Measurements from ENCODE around the gene KL. TPM values are rescaled to one million over a fixed set of nuclear protein-coding genes. Genes with fewer than 3 reads are reported as not detected.

Gene KL
- total and polyA plus RNA-seq, 2 donors (not counting 1 experiment from before 2014, with no cell fraction given), result 0.07 TPM; not detected in 1

- TF ChIP-seq, protein P1, sequence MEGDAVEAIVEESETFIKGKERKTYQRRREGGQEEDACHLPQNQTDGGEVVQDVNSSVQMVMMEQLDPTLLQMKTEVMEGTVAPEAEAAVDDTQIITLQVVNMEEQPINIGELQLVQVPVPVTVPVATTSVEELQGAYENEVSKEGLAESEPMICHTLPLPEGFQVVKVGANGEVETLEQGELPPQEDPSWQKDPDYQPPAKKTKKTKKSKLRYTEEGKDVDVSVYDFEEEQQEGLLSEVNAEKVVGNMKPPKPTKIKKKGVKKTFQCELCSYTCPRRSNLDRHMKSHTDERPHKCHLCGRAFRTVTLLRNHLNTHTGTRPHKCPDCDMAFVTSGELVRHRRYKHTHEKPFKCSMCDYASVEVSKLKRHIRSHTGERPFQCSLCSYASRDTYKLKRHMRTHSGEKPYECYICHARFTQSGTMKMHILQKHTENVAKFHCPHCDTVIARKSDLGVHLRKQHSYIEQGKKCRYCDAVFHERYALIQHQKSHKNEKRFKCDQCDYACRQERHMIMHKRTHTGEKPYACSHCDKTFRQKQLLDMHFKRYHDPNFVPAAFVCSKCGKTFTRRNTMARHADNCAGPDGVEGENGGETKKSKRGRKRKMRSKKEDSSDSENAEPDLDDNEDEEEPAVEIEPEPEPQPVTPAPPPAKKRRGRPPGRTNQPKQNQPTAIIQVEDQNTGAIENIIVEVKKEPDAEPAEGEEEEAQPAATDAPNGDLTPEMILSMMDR (IDR thresholded peaks at IDR 0.05), result no peak
- TF ChIP-seq EZH2 (IDR thresholded peaks at IDR 0.05; ENCODE audit: borderline replicate concordance, insufficient read depth, low read depth, low read length, poor library complexity, severe bottlenecking), result no peak
- ATAC-seq (ENCODE audit: low read depth) (no peak), DNase-seq (no peak)
- no peak overlapping the region for H3K9ac ChIP-seq (ENCODE audit: low read length)
- H4K20me1 ChIP-seq (ENCODE audit: control insufficient read depth, insufficient read depth, low read length, poor library complexity, severe bottlenecking), result no peaks in the 10 kb centered on the region
- H3K4me3 ChIP-seq (ENCODE audit: control extremely low read depth in 1 of 5, extremely low read depth in 1 of 5, insufficient read depth in 1 of 5, low read depth in 2 of 5, low read length in 4 of 5), result no peak overlapping the region
- 11% methylated on average over 2 of the region's 3 CpGs for WGBS (ENCODE audit: insufficient coverage)
- H3K9me3 Mint-ChIP-seq (ENCODE audit: insufficient read depth), result peaks cover 11% of the 10 kb centered on the region
- H3K4me3 Mint-ChIP-seq, result no peak overlapping the region
- intact Hi-C loops (cut with micrococcal nuclease), result no loop called here
- no peak overlapping the region for H3K27ac ChIP-seq (ENCODE audit: low read length in 2 of 2)
- H3K4me1 ChIP-seq (ENCODE audit: control insufficient read depth in 2 of 2, insufficient read depth in 2 of 2, low read length in 2 of 2), result no peaks in the 10 kb centered on the region
- no peak overlapping the region for H3K4me2 ChIP-seq (replicated peaks; ENCODE audit: low read depth, low read length, poor library complexity, severe bottlenecking)
- no peak overlapping the region for H2AFZ ChIP-seq (ENCODE audit: insufficient read depth, low read depth, low read length, poor library complexity, severe bottlenecking)
- H3K79me2 ChIP-seq (ENCODE audit: control insufficient read depth, insufficient read depth, low read length), result no peaks in the 10 kb centered on the region
- ChIA-PET POLR2A (no interaction called here), CTCF (no interaction called here)
- no peaks in the 10 kb centered on the region for H3K36me3 ChIP-seq (replicated peaks in 1 of 2; ENCODE audit: control extremely low read depth in 1 of 2, control insufficient read depth in 1 of 2, extremely low read depth in 1 of 2, insufficient read depth in 2 of 2, low read length in 1 of 2)
- peaks cover 0 to 7% (median 0%) of the 10 kb centered on the region in 4 experiments for H3K27me3 ChIP-seq (replicated peaks in 1 of 4; ENCODE audit: control extremely low read depth in 1 of 4, control insufficient read depth in 3 of 4, insufficient read depth in 4 of 4, low read length in 3 of 4)
- H3K27me3 Mint-ChIP-seq, result peaks cover 22% of the 10 kb centered on the region
- no peaks in the 10 kb centered on the region for H3K4me1 Mint-ChIP-seq
- peaks cover 0 to 11% (median 4%) of the 10 kb centered on the region in 3 donors for H3K9me3 ChIP-seq (ENCODE audit: control extremely low read depth in 1 of 3, control insufficient read depth in 2 of 3, insufficient read depth in 1 of 3, low read length in 2 of 3)
- H3K27ac Mint-ChIP-seq, result no peak overlapping the region
Observed at GRCh38 chr13:33004511-33004910, 11.7 kb upstream of the KL start.

- ChIA-PET CTCF (no interaction called here), POLR2A (no interaction called here)
- 94% methylated on average over 2 of the region's 2 CpGs for WGBS (ENCODE audit: insufficient coverage)
- Mint-ChIP-seq H3K27ac (no peak overlapping the region), H3K4me3 (no peak overlapping the region), H3K9me3 (ENCODE audit: insufficient read depth) (peaks cover 11% of the 10 kb centered on the region), H3K4me1 (no peaks in the 10 kb centered on the region), H3K27me3 (peaks cover 32% of the 10 kb centered on the region)
- no peak overlapping the region for H3K27ac ChIP-seq (ENCODE audit: low read length in 2 of 2)
- ATAC-seq (ENCODE audit: low read depth), result no peak
- H3K27me3 ChIP-seq (replicated peaks in 1 of 4; ENCODE audit: control extremely low read depth in 1 of 4, control insufficient read depth in 3 of 4, insufficient read depth in 4 of 4, low read length in 3 of 4), result peaks cover 0 to 10% (median 3%) of the 10 kb centered on the region in 4 experiments
- no peak overlapping the region for H3K4me2 ChIP-seq (replicated peaks; ENCODE audit: low read depth, low read length, poor library complexity, severe bottlenecking)
- no peaks in the 10 kb centered on the region for H3K79me2 ChIP-seq (ENCODE audit: control insufficient read depth, insufficient read depth, low read length)
- H2AFZ ChIP-seq (ENCODE audit: insufficient read depth, low read depth, low read length, poor library complexity, severe bottlenecking), result no peak overlapping the region
- H4K20me1 ChIP-seq (ENCODE audit: control insufficient read depth, insufficient read depth, low read length, poor library complexity, severe bottlenecking), result no peaks in the 10 kb centered on the region
- TF ChIP-seq, protein P1 (IDR thresholded peaks at IDR 0.05), result no peak
- no peak for TF ChIP-seq EZH2 (IDR thresholded peaks at IDR 0.05; ENCODE audit: borderline replicate concordance, insufficient read depth, low read depth, low read length, poor library complexity, severe bottlenecking)
- no peaks in the 10 kb centered on the region for H3K36me3 ChIP-seq (replicated peaks in 1 of 2; ENCODE audit: control extremely low read depth in 1 of 2, control insufficient read depth in 1 of 2, extremely low read depth in 1 of 2, insufficient read depth in 2 of 2, low read length in 1 of 2)
- H3K9me3 ChIP-seq (ENCODE audit: control extremely low read depth in 1 of 3, control insufficient read depth in 2 of 3, insufficient read depth in 1 of 3, low read length in 2 of 3), result peaks cover 0 to 11% (median 4%) of the 10 kb centered on the region in 3 donors
- H3K4me3 ChIP-seq (ENCODE audit: control extremely low read depth in 1 of 5, extremely low read depth in 1 of 5, insufficient read depth in 1 of 5, low read depth in 2 of 5, low read length in 4 of 5), result no peak overlapping the region
- H3K4me1 ChIP-seq (ENCODE audit: control insufficient read depth in 2 of 2, insufficient read depth in 2 of 2, low read length in 2 of 2), result no peaks in the 10 kb centered on the region
- intact Hi-C loops (cut with micrococcal nuclease), result no loop called here
- no peak overlapping the region for H3K9ac ChIP-seq (ENCODE audit: low read length)
- DNase-seq, result no peak
Observed at GRCh38 chr13:33006134-33006533, 10.1 kb upstream of the KL start.
